GM23248 (cell line): ENCODE measurements around the gene C10orf71. TPM values are rescaled to one million over a fixed set of nuclear protein-coding genes. Genes with fewer than 3 reads are reported as not detected.

Source experiments
- DNase-seq: peaks from one replicate; pipeline ENCODE4 v3.0.0-alpha.2; 2015
- H2AFZ ChIP-seq: fragments of 200-600 bp; sonication (generic); 2 replicates; pipeline ENCODE4 v1.6.1; 2016; ENCODE audit warnings: antibody characterized with exemption
- H3F3A ChIP-seq: fragments of 200-600 bp; sonication (generic); 2 replicates; pipeline ENCODE4 v1.6.1; 2016; ENCODE audit warnings: mild to moderate bottlenecking, antibody characterized with exemption, mixed run types; ENCODE audit not compliant: insufficient read depth
- H3K27ac ChIP-seq: fragments of 200-600 bp; sonication (generic); 2 replicates; pipeline ENCODE4 v1.5.1; 2016; ENCODE audit warnings: mild to moderate bottlenecking
- H3K27me3 ChIP-seq: fragments of 200-600 bp; sonication (generic); replicated peaks from 2 replicates; pipeline ENCODE4 v1.6.1; 2016; ENCODE audit warnings: mild to moderate bottlenecking; ENCODE audit not compliant: insufficient read depth
- H3K36me3 ChIP-seq: fragments of 200-600 bp; sonication (generic); 2 replicates; pipeline ENCODE4 v1.6.1; 2016; ENCODE audit warnings: low read depth, mild to moderate bottlenecking
- H3K4me1 ChIP-seq: fragments of 200-600 bp; sonication (generic); 2 replicates; pipeline ENCODE4 v1.6.1; 2016; ENCODE audit warnings: mild to moderate bottlenecking; ENCODE audit not compliant: insufficient read depth
- H3K4me2 ChIP-seq: fragments of 200-600 bp; sonication (generic); one replicate; pipeline ENCODE4 v1.6.1; 2016; ENCODE audit warnings: mild to moderate bottlenecking; ENCODE audit not compliant: unreplicated experiment
- H3K4me3 ChIP-seq: fragments of 200-600 bp; sonication (generic); 2 replicates; pipeline ENCODE4 v1.5.1; 2016; ENCODE audit warnings: mild to moderate bottlenecking
- H3K79me2 ChIP-seq: fragments of 200-600 bp; sonication (generic); 2 replicates; pipeline ENCODE4 v1.6.1; 2016; ENCODE audit warnings: mild to moderate bottlenecking; ENCODE audit not compliant: insufficient read depth
- H3K9ac ChIP-seq: fragments of 200-600 bp; sonication (generic); 2 replicates; pipeline ENCODE4 v1.6.1; 2016; ENCODE audit warnings: mild to moderate bottlenecking
- H3K9me2 ChIP-seq: fragments of 200-600 bp; sonication (generic); 2 replicates; pipeline ENCODE4 v1.6.1; 2016; ENCODE audit warnings: mixed run types, mild to moderate bottlenecking, moderate library complexity; ENCODE audit not compliant: insufficient read depth
- H3K9me3 ChIP-seq: fragments of 200-600 bp; sonication (generic); one replicate; pipeline ENCODE4 v1.6.1; 2017; ENCODE audit warnings: low read depth
- H4K20me1 ChIP-seq: fragments of 200-600 bp; sonication (generic); 2 replicates; pipeline ENCODE4 v1.6.0; 2016; ENCODE audit not compliant: insufficient read depth
- EZH2 ChIP-seq: fragments of 200-600 bp; sonication (generic); IDR thresholded peaks from 2 replicates; pipeline ENCODE4 v1.6.1; 2018; ENCODE audit warnings: antibody characterized with exemption, mild to moderate bottlenecking; ENCODE audit not compliant: insufficient read depth, poor library complexity, severe bottlenecking
- EZH2phosphoT487 ChIP-seq: fragments of 200-600 bp; sonication (generic); IDR thresholded peaks from 2 replicates; pipeline ENCODE4 v1.6.1; 2018; ENCODE audit warnings: antibody characterized with exemption, moderate library complexity, mild to moderate bottlenecking, low read depth; ENCODE audit not compliant: insufficient read depth
- WGBS, 2 experiments: methylation state at CpG; one replicate each; pipeline ENCODE4 v1.1.6; 2015 to 2017; ENCODE audit warnings: low lambda C conversion rate in 2 of 2, low coverage in 1 of 2; ENCODE audit errors: missing lambda C conversion rate in 2 of 2; 5-methylcytosine and 5-hydroxymethylcytosine counted together
- in situ Hi-C: fragments of 300-500 bp; cut with MboI; formaldehyde crosslinking; loops from 2 replicates; pipeline ENCODE4 v1.15.0; 2020
- polyA plus RNA-seq: library from polyadenylated mRNA; unstranded; fragments of >200 nt; fragmentation: Nextera tagmentation; extraction: Ambion mirVana; gene quantifications from 2 replicates; pipeline ENCODE4 v1.2.1, GENCODE V29; 2016
- total RNA-seq: library from RNA; depleted of rRNA; stranded (reverse); fragments of >200 nt; shearing (Covaris generic); gene quantifications from 2 replicates; pipeline ENCODE4 v1.2.3, GENCODE V29; 2014

C10orf71 gene
- total and polyA plus RNA-seq, 2 experiments from 2014 or later = not detected

DNA sequence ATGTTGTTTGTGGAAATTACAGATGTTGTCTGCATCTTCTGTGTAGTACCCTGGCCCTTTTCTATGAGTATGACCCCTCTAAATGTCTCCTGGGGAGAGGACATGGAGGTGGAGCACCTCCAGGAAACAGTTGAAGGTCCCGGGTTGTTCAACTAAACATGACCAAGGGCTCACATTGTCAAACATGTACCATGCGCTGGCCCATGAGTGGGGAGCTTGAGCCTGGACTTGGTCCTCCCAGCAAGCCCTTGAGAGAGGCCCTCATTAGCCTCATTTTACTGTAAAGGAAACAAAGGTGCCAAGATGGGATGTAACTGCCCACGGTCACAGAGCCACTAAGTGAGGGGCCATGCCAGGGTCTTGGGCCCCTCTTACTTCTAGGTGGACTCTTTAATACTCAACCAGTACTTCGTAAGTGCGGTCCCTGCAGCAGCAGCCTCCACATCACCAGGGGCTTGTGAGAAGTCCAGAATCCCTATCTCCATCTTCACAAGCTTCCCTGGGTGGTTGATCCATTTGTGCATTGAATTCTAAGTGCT is 31.2 kb downstream of the C10orf71 start:
- peaks cover 9% of the 10 kb centered on the region for H3K27me3 ChIP-seq
- WGBS, 2 experiments = 57 to 67% methylated on average over 5 of the region's 5 CpGs
- no peaks in the 10 kb centered on the region for H3K9me2 ChIP-seq
- DNase-seq = no peak
- no peak for TF ChIP-seq EZH2
- no peak for TF ChIP-seq EZH2phosphoT487
- H3K79me2 ChIP-seq = no peaks in the 10 kb centered on the region
- no peak overlapping the region for H3K4me3 ChIP-seq
- H3K4me2 ChIP-seq = no peak overlapping the region
- no peak overlapping the region for H2AFZ ChIP-seq
- in situ Hi-C loops = no loop called here
- H3K9me3 ChIP-seq = no peaks in the 10 kb centered on the region
- H3F3A ChIP-seq = no peaks in the 10 kb centered on the region
- H4K20me1 ChIP-seq = no peaks in the 10 kb centered on the region
- H3K36me3 ChIP-seq = no peaks in the 10 kb centered on the region
- H3K4me1 ChIP-seq = no peaks in the 10 kb centered on the region
- no peak overlapping the region for H3K9ac ChIP-seq
- H3K27ac ChIP-seq = no peak overlapping the region

DNA sequence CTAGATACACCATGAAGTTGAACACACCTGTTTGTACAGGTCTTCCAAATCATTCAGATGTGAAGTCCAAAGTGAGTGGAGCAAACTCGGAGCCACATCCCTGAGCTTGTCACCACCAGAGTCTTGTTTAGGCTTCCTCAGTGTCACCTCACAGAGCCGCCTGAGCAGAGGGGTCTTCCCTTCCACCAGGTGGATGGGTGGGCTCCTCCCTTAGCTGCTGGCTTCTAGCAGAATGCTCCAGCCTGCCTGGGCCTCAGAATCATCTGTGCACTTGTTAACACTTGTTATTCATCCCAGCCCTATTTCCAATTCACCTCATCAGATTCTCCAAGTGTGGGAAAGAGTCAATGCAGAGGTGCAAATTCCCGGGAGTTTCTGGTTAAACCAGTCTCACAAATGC is 32.5 kb downstream of the C10orf71 start:
- WGBS, 2 experiments = 45 to 55% methylated on average over 3 of the region's 3 CpGs
- in situ Hi-C loops = no loop called here
- no peak for TF ChIP-seq EZH2
- no peak for TF ChIP-seq EZH2phosphoT487

DNA sequence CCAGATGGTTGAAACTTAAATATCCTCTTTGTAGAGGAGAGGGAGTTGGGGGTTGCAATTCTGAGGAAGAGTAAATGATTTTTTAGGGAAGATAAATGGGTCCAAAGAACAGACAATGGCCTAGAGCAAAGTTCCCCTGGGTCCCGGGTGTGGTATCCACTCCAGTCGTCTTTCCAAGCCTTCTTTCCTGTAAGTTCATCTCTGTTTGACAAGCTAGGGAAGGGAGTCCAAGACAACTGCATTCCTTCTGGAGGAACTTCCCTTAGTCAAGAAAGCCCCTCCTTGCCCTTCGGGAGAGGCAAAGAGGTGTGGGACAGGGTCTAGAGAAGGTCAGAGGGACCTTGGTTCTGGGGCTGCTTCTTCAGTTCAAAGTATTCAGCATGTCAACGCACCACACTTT is 33.4 kb downstream of the C10orf71 start:
- no peak overlapping the region for H3K27ac ChIP-seq
- WGBS, 2 experiments = 58 to 62% methylated on average over 4 of the region's 4 CpGs
- no peaks in the 10 kb centered on the region for H4K20me1 ChIP-seq

More for the DNA sequence above, 32.5 kb downstream of the C10orf71 start:
- no peak for DNase-seq
- Histone ChIP-seq H3K27me3 (peaks cover 10% of the 10 kb centered on the region), H3K36me3 (no peaks in the 10 kb centered on the region), H4K20me1 (no peaks in the 10 kb centered on the region), H3K79me2 (no peaks in the 10 kb centered on the region), H3K9ac (no peak overlapping the region), H3K4me3 (no peak overlapping the region), H3K4me1 (no peaks in the 10 kb centered on the region), H3K4me2 (no peak overlapping the region), H3K9me2 (no peaks in the 10 kb centered on the region), H3F3A (no peaks in the 10 kb centered on the region), H3K9me3 (no peaks in the 10 kb centered on the region), H3K27ac (no peak overlapping the region), H2AFZ (no peak overlapping the region)

DNA sequence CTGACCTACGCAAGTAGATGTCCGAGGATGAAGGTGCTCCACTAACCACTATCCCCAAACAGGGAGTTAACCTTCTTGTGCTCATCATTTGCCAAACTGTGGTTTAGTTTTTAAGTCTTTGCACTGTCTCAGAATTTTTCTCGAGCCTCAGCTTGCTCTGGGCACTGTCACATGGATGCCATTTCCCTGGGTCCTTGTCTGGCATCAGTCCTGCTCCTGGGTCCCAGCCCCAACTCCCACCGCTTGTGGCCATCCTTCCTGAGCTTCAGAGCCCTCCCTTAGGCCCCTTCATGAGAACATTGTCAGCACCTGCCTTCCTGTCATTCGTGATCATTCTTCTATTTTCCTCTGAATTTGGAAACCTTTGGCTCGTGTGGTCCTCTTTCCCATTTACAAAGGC is 33.8 kb downstream of the C10orf71 start:
- H3K4me3 ChIP-seq = no peak overlapping the region
- H3K9me3 ChIP-seq = no peaks in the 10 kb centered on the region
- TF ChIP-seq EZH2 (no peak), EZH2phosphoT487 (no peak)
- DNase-seq = no peak
- H3K27me3 ChIP-seq = peaks cover 15% of the 10 kb centered on the region
- H3F3A ChIP-seq = no peaks in the 10 kb centered on the region
- no peak overlapping the region for H3K9ac ChIP-seq
- H3K27ac ChIP-seq = no peak overlapping the region
- no peaks in the 10 kb centered on the region for H3K9me2 ChIP-seq
- H4K20me1 ChIP-seq = no peaks in the 10 kb centered on the region
- no peaks in the 10 kb centered on the region for H3K79me2 ChIP-seq
- no peak overlapping the region for H3K4me2 ChIP-seq
- WGBS, 2 experiments = 42% methylated on average over 6 of the region's 6 CpGs
- in situ Hi-C loops = no loop called here
- no peaks in the 10 kb centered on the region for H3K36me3 ChIP-seq
- H3K4me1 ChIP-seq = no peaks in the 10 kb centered on the region
- no peak overlapping the region for H2AFZ ChIP-seq

More for the DNA sequence above, 33.4 kb downstream of the C10orf71 start:
- Histone ChIP-seq H3K4me1 (no peaks in the 10 kb centered on the region), H2AFZ (no peak overlapping the region), H3K27me3 (peaks cover 15% of the 10 kb centered on the region), H3K36me3 (no peaks in the 10 kb centered on the region), H3K4me3 (no peak overlapping the region), H3F3A (no peaks in the 10 kb centered on the region), H3K4me2 (no peak overlapping the region), H3K9ac (no peak overlapping the region), H3K9me2 (no peaks in the 10 kb centered on the region), H3K9me3 (no peaks in the 10 kb centered on the region), H3K79me2 (no peaks in the 10 kb centered on the region)
- DNase-seq = no peak
- in situ Hi-C loops = no loop called here
- TF ChIP-seq EZH2 (no peak), EZH2phosphoT487 (no peak)

DNA sequence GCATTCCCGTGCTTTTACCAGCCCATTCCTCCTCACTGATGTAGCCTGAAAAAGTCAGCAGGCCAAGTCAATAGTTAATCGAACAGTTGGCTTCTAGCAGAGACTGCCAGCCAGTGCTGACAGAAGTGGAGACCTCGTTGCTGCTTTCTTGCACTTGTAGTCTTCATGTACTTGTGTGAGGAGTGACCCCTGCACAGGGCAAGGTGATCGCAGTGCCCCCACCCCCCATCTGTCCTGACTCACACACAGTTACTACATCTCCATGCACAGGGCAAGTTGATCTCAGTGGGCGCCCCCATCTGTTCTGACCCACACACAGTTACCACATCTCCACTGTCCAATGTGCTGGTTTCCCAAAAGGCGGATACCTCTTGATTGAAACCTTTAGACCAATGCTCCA is 34.2 kb downstream of the C10orf71 start:
- DNase-seq = no peak
- H3K79me2 ChIP-seq = no peaks in the 10 kb centered on the region
- no peak overlapping the region for H3K4me2 ChIP-seq
- no peaks in the 10 kb centered on the region for H4K20me1 ChIP-seq
- no peak for TF ChIP-seq EZH2
- no peak for TF ChIP-seq EZH2phosphoT487
- 53 to 54% methylated on average over 6 of the region's 6 CpGs for WGBS, 2 experiments
- no peaks in the 10 kb centered on the region for H3K4me1 ChIP-seq
- H3K9me3 ChIP-seq = no peaks in the 10 kb centered on the region
- no peak overlapping the region for H2AFZ ChIP-seq
- no peak overlapping the region for H3K27ac ChIP-seq
- in situ Hi-C loops = no loop called here
- H3K27me3 ChIP-seq = peaks cover 15% of the 10 kb centered on the region
- no peak overlapping the region for H3K4me3 ChIP-seq
- no peaks in the 10 kb centered on the region for H3K36me3 ChIP-seq
- H3K9me2 ChIP-seq = no peaks in the 10 kb centered on the region
- H3F3A ChIP-seq = no peaks in the 10 kb centered on the region
- no peak overlapping the region for H3K9ac ChIP-seq
